Activated CD4-positive, CD25-positive, alpha-beta regulatory T cell treated with anti-CD3 and anti-CD28 coated beads, Interleukin-2, amount 50 U/mL, for 72 hours (primary cell): ENCODE measurements around the gene SAMHD1.
"Not testable (repeated sequence)": the region's sequence is repeated elsewhere in the genome, so short reads cannot be mapped to it uniquely, and the experiment has no call there.

ENCODE experiments used
- DNase-seq: peaks from one replicate; pipeline ENCODE4 v3.0.0; 2021

The SAMHD1 gene

DNA sequence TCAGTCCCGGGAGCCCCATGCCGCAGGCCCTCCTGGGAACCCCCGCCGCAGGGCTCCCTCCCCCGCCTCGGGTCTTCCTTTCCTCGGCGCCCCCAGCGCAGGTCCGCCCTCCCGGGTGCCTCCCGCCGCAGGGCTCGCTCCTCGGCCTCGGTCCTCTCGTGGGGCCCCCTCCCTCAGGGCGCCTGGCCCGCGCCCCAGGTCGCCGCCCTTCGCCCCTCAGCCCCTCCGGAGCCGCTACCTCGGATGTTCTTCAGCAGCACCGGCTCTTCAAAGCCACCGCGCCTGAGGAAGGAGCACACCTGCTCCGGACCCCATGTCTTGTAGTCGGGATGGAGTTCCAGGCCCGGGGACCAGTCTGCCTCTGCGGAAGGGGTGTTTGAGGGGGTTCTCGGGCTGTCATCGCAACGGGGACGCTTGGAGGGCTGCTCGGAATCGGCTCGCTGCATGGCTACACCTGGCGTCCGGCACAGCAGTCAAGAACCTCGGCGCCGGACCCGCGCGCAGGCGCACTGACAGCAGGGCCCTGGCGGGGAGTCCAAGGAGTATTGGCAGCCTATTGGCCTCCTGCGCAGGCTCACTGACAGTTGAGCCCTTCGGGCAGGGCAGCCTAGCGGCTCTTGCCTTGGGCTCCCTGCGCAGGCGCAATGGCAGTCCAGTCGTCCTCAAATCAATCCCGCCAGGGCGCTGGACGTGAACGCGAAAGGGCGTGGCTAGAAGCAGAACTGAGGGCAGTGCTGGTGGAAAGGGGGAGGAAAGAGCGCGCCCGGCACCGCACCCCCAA, at the start of gene SAMHD1:
Gene SAMHD1 (minus strand): TSS at position 511 of the 781 bp plus-strand sequence. CDS start 65 bp downstream, at position 446.
- DNase-seq = peak; percentile 93

DNA sequence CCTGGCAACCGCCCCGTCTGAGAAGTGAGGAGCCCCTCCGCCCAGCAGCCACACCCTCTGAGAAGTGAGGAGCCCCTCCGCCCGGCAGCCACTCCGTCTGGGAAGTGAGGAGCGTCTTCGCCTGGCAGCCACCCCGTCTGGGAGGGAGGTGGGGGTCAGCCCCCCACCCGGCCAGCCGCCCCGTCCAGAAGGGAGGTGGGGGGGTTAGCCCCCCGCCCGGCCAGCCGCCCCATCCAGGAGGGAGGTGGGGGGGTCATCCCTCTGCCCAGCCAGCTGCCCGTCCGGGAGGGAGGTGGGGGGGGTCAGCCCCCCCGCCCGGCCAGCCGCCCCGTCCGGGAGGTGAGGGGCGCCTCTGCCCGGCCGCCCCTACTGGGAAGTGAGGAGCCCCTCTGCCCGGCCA, 48.7 kb upstream of the SAMHD1 start:
- DNase-seq = not testable (repeated sequence)

DNA sequence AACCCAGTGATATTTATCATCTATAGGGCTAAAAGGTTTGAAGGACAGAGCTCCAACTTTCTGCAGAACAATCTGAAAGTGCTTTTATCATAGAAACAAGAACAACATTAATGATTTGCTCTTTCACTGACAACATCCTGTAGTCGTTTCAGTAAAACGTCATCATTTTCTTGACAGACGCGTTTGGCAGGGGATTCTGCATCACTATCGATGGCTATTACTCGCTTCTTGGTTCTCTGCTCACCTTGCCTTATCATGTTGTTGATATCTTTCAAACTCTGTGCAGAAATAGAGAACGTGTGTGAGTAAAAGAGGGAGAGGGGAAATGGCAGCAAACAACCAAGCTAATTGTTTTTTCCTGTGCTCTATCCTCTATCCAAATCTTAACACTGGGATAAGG, 47.1 kb upstream of the SAMHD1 start:
- DNase-seq = no peak

DNA sequence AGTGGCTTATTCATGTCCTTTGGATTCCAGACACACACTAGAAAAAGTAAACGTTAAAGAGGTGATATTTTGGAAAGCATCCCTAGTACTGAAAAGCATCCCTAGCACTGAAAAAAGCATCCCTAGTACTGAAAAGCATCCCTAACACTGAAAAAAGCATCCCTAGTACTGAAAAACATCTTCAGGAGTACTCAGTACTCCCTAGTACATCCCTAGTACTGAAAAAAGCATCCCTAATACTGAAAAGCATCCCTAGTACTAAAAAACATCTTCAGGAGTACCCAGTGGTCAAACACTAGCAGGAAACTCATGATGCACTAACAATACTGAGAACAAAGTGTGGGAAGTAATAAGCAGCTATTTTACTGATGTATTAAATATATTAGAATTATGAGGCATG, 45.6 kb upstream of the SAMHD1 start:
- no peak for DNase-seq

DNA sequence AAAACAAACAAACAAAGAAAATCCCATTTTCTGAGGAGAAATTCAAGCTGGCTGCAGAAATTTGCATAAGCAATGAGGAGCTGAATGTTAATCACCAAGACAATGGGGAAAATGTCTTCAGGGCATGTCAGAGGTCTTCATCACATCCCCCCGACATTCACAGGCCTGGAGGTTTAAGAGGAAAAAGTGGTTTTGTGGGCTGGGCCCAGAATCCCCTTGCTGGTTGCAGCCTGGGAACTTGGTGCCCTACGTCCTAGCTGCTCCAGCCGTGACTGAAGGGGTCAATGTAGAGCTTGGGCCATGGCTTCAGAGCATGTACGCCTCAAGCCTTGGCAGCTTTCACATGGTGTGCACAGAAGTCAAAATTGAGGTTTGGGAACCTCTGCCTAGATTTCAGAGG, 42.7 kb upstream of the SAMHD1 start:
- not testable (repeated sequence) for DNase-seq

DNA sequence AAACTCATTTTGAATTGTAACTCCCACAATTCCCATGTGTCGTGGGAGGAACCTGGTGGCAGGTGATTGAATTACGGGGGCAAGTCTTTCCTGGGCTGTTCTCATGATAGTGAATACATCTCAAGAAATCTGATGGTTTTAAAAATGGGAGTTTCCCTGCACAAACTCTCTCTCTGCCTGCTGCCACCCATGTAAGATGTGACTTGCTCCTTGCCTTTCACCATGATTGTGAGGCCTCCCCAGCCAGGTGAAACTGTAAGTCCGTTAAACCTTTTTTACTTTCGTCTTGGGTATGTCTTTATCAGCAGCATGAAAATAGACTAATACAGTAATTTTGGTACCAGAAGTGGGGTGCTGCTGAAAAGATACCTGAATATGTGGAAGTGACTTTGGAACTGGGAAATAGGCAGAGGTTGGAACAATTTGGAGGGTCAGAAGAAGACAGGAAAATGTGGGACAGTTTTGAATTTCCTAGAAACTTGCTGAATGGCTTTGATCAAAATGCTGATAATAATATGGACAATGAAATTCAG, 41.4 kb upstream of the SAMHD1 start:
- DNase-seq = no peak

DNA sequence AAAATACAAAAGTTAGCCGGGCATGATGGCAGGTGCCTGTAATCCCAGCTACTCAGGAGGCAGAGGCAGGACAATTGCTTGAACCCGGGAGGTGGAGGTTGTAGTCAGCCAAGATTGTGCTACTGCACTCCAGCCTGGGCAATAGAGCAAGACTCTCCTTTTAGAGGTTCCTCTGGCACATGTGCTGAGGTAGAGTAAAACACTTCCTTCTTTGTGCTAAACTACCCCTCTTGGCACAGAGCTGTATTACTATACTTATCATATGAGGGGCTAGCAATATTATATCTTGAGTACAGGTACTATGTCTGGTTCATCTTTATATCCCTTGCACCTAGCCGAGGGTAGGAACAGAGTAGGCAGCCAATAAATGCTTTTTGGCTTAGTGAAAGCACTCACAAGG, 40.2 kb upstream of the SAMHD1 start:
- no peak for DNase-seq

DNA sequence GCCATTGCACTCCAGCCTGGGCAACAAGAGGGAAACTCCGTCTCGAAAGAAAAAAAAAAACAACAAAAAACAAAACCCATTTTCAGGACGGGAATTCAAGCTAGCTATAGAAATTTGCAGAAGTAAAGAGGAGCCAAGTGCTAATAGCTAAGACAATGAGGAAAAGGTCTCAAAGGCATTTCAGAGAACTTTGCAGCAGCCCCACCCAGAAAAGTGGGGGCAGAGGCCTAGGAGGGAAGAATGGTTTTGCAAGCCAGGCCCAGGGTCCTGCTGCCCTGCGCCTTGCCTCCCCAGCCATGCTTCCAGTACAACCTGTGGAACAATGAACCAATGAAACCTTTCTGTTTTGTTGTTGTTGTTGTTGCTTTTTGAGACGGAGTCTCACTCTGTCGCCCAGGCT, 38.3 kb upstream of the SAMHD1 start:
- no peak for DNase-seq

DNA sequence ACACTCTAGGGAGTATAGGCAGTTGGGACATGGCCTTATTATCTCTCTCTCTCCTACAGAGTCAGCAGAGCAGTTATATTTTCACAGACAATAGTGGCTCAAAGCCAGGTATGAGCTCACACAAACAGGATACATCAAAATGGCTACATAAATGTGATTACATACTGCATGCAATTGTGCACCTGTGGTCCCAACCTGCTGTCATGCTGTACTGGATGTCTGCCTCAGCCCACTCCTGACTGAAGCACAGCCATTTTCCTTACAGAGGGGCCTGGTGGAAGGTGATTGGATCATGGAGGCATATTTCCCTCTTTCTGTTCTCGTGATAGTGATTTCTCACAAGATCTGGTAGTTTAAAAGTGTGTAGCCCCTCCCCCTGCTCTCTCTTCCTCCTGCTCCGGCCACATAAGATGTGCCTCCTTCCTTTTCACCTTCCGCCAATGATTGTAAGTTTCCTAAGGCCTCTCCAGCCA, 37.0 kb upstream of the SAMHD1 start:
- no peak for DNase-seq

DNA sequence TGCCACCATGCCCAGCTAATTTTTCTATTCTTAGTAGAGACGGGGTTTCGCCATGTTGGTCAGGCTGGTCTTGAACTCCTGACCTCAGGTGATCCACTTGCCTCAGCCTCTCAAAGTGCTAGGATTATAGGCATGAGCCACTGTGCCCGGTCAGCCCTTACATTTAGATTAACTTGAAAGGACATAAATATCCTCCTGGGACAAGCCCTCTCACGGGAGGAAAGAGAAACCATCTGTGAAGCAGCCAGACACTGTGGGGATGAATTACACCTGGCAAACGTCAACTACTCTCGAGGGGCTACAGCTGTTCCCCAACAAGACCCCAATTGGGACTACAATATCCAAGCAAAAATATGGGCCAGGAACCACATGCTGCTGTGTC, 32.7 kb upstream of the SAMHD1 start:
- no peak for DNase-seq

DNA sequence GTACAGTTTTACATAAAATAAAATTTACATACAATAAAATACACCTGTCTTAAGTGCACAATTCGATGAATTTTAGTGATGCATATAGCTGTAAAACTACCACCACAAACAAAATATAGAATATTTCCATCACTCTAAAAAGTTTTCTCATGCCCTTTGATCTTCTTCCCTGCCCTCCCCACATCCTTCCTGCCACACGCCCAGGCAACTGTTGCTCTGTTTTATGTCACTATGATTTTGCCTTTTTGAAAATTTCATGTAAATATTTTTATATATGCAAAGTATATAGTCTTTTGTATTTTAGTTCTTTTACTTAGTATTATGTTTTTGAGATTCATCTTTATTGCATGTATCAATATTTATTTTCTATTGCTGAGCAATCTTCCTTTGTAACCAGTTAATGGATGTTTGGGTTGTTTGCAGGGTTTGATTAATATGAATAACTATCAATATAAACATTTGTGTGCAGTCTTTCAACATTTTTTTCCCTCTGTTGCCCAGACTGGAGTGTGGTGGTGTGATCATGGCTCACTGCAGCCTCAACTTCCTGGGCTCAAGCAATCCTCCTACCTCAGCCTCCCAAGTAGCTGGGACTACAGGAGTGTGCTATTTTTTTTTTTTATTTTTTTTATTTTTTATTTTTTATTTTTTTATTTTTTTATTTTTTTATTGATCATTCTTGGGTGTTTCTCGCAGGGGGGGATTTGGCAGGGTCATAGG, 23.8 kb upstream of the SAMHD1 start:
- no peak for DNase-seq

DNA sequence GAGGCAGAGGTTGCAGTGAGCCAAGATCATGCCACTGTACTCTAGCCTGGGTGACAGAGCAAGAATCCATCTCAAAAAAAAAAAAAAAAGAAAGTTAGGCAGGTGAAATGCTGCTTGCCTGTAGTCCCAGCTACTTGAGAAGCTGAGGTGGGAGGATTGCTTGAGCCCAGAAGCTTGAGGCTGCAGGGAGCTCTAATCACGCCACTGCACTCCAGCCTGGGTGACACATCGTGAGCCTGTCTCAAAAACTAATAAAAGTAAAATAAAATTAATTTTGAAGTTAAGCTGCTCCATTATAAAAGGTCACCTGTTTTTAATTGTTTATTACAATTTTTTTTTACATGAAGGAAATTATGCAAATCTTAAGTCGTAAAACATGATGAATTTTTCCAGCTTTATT, 23.2 kb upstream of the SAMHD1 start:
- DNase-seq = no peak

DNA sequence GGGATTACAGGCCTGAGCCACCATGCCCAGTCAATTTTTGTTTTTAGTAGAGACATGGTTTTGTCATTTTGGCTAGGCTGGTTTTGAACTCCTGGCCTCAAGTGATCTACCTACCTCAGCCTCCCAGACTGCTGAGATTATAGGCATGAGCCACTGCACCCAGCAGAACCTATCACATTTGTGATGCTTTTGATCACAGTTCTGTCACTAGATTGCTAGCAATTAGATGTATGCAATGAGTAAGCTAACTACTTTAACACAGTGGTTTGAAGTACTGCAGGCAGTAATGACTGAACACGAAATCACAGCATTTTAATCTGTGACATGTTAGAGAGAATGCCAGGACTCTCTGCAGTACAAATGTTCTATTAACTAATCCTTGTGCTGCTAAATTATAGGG, 19.6 kb upstream of the SAMHD1 start:
- DNase-seq = no peak

DNA sequence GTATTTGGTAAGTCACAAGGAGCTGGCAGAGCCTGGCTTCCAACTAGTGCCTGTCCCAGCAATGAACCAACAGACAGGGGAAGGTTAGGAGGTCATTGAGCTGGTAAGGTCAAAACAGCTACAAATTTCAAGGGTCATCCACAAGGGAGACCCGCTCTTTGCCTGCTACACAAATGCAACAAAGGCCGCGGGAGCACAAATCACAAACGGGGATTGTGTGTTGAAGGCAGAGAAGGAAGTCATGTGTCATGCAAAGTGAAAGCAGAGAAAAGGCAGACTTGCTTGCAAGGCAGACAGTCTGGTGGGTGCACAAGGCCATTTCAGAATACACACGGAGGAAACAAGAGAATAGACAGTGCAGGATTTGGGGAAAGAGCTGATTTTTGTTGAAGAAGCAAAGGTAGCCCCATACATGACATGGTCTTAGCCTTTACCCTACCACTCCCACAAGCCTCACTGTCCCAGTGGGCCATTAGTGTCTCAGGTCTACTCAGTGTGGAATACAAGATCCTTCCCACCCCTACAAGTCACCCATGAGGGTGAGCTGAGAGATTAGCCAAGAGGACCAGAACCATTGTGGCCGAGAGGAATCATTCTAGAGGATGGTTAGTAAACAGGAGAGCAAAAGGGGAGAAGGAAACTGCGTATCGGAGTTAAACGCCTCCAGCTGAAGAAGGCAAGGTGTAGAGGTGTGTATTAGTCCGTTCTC, 18.1 kb upstream of the SAMHD1 start:
- peak; percentile 41 for DNase-seq

DNA sequence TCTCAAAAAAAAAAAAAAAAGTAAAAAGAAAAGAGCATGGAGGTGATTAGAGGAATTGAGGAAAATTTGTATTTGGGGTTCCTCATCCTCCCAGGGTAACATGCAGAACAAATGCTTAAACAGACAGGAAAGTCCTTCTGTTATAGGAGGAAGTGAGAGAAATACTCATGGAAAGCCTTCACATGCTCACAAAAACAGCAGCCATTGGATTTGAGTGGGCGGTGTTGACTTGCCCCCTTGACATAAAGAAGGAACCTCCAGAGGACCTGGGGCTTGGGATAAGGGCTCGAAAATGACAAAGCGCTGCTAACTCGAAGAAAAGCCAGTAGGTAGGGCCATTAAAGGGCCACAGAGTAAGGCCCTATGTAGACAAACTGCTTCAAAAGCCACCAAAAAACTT, 17.5 kb upstream of the SAMHD1 start:
- DNase-seq = no peak

DNA sequence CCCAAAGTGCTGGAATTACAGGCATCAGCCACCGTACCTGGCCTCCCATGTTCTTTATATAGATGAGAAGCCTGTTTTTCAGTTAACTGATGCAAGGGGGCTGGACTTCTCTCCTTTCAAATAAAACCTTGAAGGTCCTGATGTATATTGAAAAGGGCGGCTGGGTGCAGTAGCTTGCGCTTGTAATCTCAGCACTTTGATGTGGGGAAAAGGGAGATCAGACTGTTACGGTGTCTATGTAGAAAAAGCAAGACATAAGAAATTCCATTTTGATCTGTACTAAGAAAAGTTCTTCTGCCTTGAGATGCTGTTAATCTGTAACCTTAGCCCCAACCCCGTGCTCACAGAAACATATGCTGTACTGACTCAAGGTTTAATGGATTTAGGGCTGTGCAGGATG, 16.1 kb upstream of the SAMHD1 start:
- DNase-seq = no peak

DNA sequence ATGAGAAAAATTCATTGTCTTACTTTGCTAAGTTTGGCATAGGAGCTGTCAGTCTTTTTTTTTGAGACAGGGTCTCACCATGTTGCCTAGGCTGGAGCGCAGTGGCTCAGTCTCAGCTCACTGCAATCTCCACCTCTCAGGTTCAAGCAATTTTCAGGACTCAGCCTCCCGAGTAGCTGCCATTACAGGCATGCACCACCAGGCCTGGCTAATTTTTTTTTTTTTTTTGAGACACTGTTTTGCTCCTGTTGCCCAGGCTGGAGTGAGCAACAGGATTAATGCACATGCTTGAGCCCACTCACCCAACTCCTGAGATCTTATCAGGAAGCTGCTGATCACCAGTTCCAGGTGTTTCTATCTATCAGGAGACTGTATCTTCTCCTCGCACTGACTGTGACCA, 15.5 kb upstream of the SAMHD1 start:
- not testable (repeated sequence) for DNase-seq

DNA sequence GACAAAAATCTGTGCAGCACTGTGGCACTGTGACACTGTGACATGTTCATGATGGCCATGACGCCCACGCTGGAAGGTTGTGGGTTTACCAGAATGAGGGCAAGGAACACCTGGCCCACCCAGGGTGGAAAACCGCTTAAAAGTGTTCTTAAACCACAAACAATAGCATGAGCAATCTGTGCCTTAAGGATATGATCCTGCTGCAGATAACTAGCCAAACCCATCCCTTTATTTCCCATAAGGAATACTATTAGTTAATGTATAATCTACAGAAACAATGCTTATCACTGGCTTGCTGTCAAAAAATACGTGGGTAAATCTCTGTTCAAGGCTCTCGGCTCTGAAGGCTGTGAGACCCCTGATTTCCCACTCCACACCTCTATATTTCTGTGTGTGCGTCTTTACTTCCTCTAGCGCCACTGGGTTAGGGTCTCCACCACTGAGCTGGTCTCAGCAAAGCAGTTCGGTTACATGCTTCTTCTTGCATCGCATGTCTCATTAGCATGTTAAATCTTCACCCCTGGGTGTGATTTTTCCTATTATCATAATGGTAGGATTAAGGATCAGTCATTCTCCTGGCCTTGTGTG, 10.9 kb upstream of the SAMHD1 start:
- DNase-seq = not testable (repeated sequence)

DNA sequence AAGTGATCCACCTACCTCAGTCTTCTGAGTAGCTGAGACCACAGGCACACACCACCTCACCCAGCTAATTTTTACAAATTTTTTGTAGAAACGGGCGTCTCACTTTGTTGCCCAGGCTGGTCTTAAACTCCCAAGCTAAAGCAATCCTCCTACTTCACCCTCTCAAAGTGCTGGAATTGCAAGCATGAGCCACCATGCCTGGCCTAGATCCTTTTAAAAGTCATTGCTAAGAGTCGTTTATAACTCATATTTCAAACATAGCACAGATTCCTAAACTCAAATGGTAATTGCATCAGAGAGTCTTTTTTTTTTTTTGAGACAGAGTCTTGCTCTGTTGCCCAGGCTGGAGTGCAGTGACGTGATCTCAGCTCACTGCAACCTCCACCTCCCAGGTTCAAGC, 7.7 kb upstream of the SAMHD1 start:
- DNase-seq = no peak

DNA sequence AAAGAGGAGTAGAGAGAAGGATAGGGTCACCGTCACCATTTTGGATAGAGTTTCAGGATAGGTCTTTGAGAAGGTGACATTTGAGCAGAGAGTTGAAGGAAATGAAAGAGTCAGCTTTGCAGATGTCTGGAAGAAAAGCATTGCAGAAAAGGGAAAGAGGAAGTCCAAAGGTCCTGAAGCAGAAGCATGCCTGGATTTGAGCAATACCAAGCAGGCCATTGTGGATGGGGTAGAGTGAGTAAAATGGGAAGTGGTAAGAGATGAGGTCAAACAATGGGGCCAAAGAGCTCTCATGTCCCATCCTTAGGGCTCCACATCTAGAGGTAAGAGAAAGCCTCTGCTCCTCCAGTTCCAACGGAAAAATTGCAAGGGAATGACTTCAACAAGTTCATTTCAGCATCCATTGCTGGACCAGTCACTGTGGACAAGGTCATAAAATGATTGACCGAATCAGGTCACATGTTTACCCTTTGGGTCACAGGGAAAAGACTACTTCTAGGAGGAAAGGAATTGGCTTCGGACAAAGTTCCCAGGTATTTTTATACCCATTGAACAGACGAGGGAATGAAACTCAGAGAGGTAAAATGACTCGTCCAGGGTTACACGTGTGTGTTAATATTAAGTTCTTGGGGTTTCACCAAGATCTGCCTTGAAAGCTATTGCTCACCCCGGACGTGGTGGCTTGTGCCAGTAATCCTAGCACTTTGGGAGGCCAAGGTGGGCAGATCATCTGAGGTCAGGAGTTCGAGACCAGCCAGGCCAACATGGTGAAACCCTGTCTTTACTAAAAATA, 6.6 kb upstream of the SAMHD1 start:
- no peak for DNase-seq

DNA sequence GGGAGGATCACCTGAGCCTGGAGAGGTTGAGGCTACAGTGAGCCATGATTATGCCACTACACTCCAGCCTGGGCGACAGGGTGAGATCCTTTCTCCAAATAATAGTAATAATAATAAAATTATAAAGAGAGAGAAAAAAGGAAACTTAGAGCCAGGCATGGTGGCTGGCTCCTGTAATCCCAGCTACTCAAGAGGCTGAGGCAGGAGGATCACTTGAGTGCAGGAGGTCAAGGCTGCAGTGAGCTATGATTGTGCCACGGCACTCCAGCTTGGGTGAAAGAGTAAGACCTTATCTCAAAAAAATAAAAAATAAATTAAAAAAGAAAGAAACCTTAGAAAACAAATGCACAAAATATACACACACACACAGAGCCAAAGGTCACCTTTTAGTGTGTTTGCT, 5.2 kb upstream of the SAMHD1 start:
- DNase-seq = no peak

DNA sequence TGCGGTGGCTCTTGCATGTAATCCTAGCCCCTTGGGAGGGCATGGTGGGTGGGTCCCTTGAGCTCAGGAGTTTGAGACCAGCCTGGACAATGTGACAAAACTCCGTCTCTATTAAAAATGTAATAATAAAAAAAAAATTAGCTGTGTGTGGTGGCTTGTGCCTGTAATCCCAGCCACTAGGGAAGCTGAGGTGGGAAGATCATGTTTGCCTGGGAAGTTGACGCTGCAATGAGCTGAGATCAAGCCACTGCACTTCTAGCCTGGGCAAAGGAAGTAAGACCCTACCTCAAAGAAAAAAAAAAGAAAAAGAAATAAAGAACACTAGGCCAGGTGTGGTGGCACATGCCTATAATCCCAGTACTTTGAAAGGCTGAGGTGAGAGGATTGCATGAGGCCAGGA, 4.5 kb upstream of the SAMHD1 start:
- no peak for DNase-seq
